ENCODE data around the gene MED12L. TPM values are rescaled to one million over a fixed set of nuclear protein-coding genes. Genes with fewer than 3 reads are reported as not detected.
A peak's percentile ranks its signal among the peaks of the same experiment; 100 is the strongest.
"Not testable (repeated sequence)": the region's sequence is repeated elsewhere in the genome, so short reads cannot be mapped to it uniquely, and the experiment has no call there.

The MED12L gene
- total and polyA plus RNA-seq, 5 donors = 0.25 to 1.2 (median 0.71) TPM

DNA sequence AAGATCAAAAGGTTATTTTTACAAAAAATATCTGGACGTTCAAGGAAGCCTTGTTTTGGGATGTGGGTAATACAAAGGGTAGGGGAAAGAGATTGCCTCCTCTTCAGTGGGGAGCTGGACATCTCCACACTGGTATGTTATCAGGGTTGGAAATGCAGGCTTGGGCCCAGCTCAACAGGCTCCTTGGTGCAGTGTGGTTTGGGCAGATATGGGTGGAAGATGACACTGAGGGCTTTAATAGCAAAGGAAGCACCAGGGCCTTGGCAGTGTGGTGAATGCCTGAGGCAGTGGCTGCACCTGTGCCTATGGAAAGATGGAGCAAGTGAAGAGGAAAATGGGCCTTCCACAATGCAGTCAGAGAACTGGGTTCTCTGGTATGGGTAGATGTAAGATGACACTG is 11.2 kb upstream of the MED12L start:
- Histone ChIP-seq H3K27me3 (ENCODE audit: control insufficient read depth, insufficient read depth) (no peaks in the 10 kb centered on the region), H3K9me3 (ENCODE audit: control insufficient read depth, low read length) (no peaks in the 10 kb centered on the region), H3K4me3 (ENCODE audit: low read length) (no peak overlapping the region), H3K4me1 (ENCODE audit: control insufficient read depth, insufficient read depth, low read length) (no peaks in the 10 kb centered on the region), H3K27ac (ENCODE audit: low read length) (no peak overlapping the region)
- DNase-seq (no peak), ATAC-seq (no peak)
- 58% methylated on average over 1 of the region's 1 CpG for WGBS
- intact Hi-C loops (cut with DNase I) = no loop called here

DNA sequence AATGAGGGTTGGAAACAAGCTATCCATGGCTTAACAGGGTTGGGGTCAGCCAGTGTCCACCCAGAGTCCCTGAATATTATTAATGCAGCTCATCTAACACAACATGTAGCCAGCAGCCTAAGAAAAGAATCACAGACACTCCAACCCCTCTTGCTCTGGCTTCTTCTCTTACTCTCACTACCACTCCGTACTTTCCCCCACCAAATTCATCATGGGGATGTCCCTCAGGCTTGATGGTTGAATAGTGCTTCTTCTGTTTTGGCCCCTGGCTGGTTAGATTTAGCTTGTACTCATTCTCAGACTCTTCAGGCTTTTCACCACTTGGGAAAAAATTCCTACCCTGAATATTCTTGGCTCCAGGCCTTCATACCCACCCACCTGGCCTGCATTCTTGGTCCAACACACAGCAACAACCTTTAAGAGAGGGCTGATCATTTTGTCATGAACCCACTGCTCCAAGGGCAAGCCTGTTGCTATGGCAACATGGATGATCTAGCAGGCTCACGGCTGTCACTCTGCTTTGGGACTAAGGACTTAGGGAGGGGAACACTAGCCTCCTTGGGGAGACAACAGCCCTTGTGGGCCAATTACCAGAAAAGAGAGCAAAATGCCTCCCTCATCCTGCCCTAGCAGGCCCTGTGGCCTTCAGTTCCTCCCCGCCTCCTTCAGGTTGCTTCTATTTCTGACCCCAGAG is 9.4 kb upstream of the MED12L start:
- Histone ChIP-seq H3K27me3 (ENCODE audit: control insufficient read depth, insufficient read depth) (no peaks in the 10 kb centered on the region), H3K9me3 (ENCODE audit: control insufficient read depth, low read length) (no peaks in the 10 kb centered on the region), H3K4me1 (ENCODE audit: control insufficient read depth, insufficient read depth, low read length) (no peaks in the 10 kb centered on the region), H3K4me3 (ENCODE audit: low read length) (no peak overlapping the region), H3K27ac (ENCODE audit: low read length) (no peak overlapping the region)
- DNase-seq (no peak), ATAC-seq (no peak)
- intact Hi-C loops (cut with DNase I) = no loop called here
- WGBS = 82% methylated on average over 3 of the region's 3 CpGs

DNA sequence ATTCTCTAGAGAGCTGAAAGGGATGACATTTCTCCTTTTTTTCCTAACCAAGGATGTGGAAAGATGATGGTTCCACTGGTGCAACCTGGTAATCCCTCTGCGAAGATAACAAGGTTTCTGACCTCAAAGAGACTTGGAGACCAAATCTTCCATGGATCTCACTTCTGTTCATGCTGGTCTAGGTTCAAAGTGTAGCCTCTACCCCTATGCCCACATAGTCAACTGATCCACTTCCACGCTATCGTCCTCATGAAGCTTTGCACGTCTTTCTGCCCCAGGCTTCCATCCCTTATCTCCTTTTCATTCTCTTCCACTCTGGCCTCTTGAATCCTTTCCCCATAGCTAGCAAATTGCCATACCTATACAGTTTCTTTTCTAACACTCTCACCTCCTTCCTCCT is 8.8 kb upstream of the MED12L start:
- no peak for DNase-seq
- H3K27ac ChIP-seq (ENCODE audit: low read length) = no peak overlapping the region
- no peaks in the 10 kb centered on the region for H3K27me3 ChIP-seq (ENCODE audit: control insufficient read depth, insufficient read depth)
- H3K9me3 ChIP-seq (ENCODE audit: control insufficient read depth, low read length) = no peaks in the 10 kb centered on the region
- H3K4me3 ChIP-seq (ENCODE audit: low read length) = no peak overlapping the region
- H3K4me1 ChIP-seq (ENCODE audit: control insufficient read depth, insufficient read depth, low read length) = no peaks in the 10 kb centered on the region
- no peak for ATAC-seq
- WGBS = 88% methylated on average over 4 of the region's 4 CpGs
- intact Hi-C loops (cut with DNase I) = no loop called here

DNA sequence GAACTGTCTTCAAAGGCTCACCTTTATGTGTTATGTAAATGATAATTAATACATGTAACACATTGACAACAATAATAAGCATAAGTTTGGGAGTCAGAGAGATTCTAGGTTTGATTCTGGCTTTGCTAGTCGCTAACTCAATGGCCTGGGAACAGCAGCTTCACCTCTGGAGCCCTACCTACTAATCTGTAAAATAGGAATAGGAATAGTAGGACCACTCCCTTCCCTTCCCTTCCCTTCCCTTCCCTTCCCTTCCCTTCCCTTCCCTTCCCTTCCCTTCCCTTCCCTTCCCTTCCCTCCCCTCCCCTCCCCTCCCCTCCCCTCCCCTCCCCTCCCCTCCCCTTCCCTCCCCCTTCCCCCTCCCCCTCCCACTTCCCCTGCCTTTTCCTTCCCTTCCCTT is 4.4 kb upstream of the MED12L start:
- ATAC-seq; H3K9me3 ChIP-seq (ENCODE audit: control insufficient read depth, low read length); H3K4me3 ChIP-seq (ENCODE audit: low read length); H3K4me1 ChIP-seq (ENCODE audit: control insufficient read depth, insufficient read depth, low read length); intact Hi-C loops (cut with DNase I); DNase-seq; H3K27ac ChIP-seq (ENCODE audit: low read length); H3K27me3 ChIP-seq (ENCODE audit: control insufficient read depth, insufficient read depth): not testable (repeated sequence)
- 90% methylated on average over 1 of the region's 1 CpG for WGBS

- DNase-seq (no peak), ATAC-seq (no peak)
- H3K4me1 ChIP-seq (ENCODE audit: control insufficient read depth, insufficient read depth, low read length) = no peaks in the 10 kb centered on the region
- no peak overlapping the region for H3K4me3 ChIP-seq (ENCODE audit: low read length)
- intact Hi-C loops (cut with DNase I) = no loop called here
- 35% methylated on average over 5 of the region's 5 CpGs for WGBS
- no peak overlapping the region for H3K27ac ChIP-seq (ENCODE audit: low read length)
- no peaks in the 10 kb centered on the region for H3K27me3 ChIP-seq (ENCODE audit: control insufficient read depth, insufficient read depth)
- H3K9me3 ChIP-seq (ENCODE audit: control insufficient read depth, low read length) = no peaks in the 10 kb centered on the region
Measured at GRCh38 chr3:151082880-151083838, 2.3 kb upstream of the MED12L start.

GRCh38 chr3:151084893-151085226 is 604 bp upstream of the MED12L start:
- WGBS = 39% methylated on average over 14 of the region's 14 CpGs

DNA sequence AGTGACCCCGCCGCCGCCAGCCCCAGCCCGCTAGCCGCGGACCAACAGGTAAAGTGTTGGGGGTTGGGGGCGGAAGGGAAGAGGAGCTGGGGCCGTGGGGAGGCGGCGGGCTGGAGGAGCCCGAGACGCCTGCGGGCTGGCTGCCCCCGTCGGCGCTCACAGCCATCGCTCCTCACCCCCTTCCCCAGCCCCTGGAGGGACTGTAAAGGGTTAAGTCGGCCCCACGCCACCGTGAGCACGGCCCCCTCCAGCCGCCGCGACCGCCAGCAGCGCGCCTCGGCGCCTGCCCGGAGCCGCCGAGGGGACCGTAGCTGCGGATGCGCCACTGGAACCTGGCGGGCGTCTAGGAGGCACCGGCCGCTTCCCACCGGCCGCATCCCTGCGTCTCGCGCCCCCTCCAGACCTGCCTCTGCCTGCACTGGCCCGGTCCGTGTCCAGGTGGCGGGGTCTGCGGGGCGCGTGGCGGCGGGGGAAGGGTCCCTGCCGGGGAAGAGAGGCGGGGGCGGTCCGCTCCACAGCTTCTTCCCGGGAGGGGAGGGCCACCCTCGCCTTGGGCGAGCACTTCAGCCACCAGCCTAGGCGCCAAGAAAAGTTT is 522 bp downstream of the MED12L start:
- no peaks in the 10 kb centered on the region for H3K27me3 ChIP-seq (ENCODE audit: control insufficient read depth, insufficient read depth)

More at GRCh38 chr3:151084893-151085226, 604 bp upstream of the MED12L start:
- no peak overlapping the region for H3K27ac ChIP-seq (ENCODE audit: low read length)
- H3K27me3 ChIP-seq (ENCODE audit: control insufficient read depth, insufficient read depth) = no peaks in the 10 kb centered on the region
- no peak for DNase-seq
- intact Hi-C loops (cut with DNase I) = no loop called here
- no peaks in the 10 kb centered on the region for H3K9me3 ChIP-seq (ENCODE audit: control insufficient read depth, low read length)
- peak overlapping the region; percentile 93 for H3K4me3 ChIP-seq (ENCODE audit: low read length)
- no peaks in the 10 kb centered on the region for H3K4me1 ChIP-seq (ENCODE audit: control insufficient read depth, insufficient read depth, low read length)
- ATAC-seq = no peak

DNA sequence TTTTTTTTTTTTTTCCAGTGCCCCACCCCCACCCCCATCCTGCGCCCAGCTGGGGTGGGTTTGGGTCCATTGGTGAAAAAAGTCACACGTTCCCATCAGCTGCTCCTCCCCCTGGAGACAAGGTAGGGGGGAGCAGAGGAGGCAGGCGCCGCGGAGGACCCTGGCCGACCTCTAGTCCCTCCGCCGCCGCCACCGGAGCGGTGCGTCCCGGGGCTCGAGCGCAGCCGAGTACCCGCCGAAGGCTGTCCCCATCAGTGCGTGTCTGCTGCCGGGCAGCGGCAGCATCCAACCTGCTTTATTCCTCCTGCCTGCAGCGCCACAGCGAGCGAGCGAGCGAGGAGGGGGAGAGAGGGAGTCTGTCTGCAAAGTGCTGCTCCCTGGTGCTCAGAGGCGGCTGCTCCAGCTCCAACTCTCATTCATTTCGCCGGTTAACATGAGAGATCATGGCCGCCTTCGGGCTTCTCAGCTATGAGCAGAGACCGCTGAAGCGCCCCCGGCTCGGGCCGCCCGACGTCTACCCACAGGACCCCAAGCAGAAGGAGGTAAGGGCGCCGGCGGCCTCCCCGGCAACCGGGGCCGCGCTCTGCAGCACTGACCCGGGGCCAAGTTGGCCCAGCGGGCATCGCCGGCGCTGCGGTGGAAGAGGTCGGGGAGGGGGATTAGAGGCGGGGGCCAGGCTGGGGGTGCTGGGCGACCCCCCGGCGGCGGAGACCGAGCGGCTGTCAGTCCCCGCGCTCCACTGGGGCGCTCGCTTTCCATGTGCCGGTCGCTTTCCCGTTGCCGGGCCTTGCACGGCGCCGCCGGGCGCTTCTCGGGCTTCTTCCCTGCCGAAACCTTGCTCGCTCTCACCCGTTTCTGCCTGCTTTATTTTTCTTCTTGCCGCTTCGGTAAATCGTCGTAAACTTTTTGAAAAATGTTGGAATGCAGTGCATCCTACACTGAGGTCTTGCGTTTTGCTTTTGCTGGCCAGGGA is 1.3 kb downstream of the MED12L start:
- Histone ChIP-seq H3K9me3 (ENCODE audit: control insufficient read depth, low read length) (no peaks in the 10 kb centered on the region), H3K4me3 (ENCODE audit: low read length) (peak overlapping the region; percentile 93), H3K27me3 (ENCODE audit: control insufficient read depth, insufficient read depth) (no peaks in the 10 kb centered on the region), H3K4me1 (ENCODE audit: control insufficient read depth, insufficient read depth, low read length) (no peaks in the 10 kb centered on the region), H3K27ac (ENCODE audit: low read length) (no peak overlapping the region)
- intact Hi-C loops (cut with DNase I) = no loop called here
- ATAC-seq (peak; percentile 90 to 93), DNase-seq (peak; percentile 75 to 90 (median 85))
- 4% methylated on average over 81 of the region's 81 CpGs for WGBS

More for the DNA sequence above, 522 bp downstream of the MED12L start:
- WGBS = under 1% methylated on average over 60 of the region's 60 CpGs
- intact Hi-C loops (cut with DNase I) = no loop called here
- peak; percentile 15 to 66 (median 59) for DNase-seq
- peak overlapping the region; percentile 93 for H3K4me3 ChIP-seq (ENCODE audit: low read length)
- peak; percentile 19 to 47 for ATAC-seq
- H3K27ac ChIP-seq (ENCODE audit: low read length) = no peak overlapping the region
- no peaks in the 10 kb centered on the region for H3K9me3 ChIP-seq (ENCODE audit: control insufficient read depth, low read length)
- H3K4me1 ChIP-seq (ENCODE audit: control insufficient read depth, insufficient read depth, low read length) = no peaks in the 10 kb centered on the region

GRCh38 chr3:151087648-151088047 is 2.2 kb downstream of the MED12L start:
- DNase-seq = no peak
- Histone ChIP-seq H3K27me3 (ENCODE audit: control insufficient read depth, insufficient read depth) (no peaks in the 10 kb centered on the region), H3K9me3 (ENCODE audit: control insufficient read depth, low read length) (no peaks in the 10 kb centered on the region), H3K27ac (ENCODE audit: low read length) (no peak overlapping the region), H3K4me3 (ENCODE audit: low read length) (no peak overlapping the region), H3K4me1 (ENCODE audit: control insufficient read depth, insufficient read depth, low read length) (no peaks in the 10 kb centered on the region)
- intact Hi-C loops (cut with DNase I) = no loop called here
- 88% methylated on average over 2 of the region's 2 CpGs for WGBS
- no peak for ATAC-seq

DNA sequence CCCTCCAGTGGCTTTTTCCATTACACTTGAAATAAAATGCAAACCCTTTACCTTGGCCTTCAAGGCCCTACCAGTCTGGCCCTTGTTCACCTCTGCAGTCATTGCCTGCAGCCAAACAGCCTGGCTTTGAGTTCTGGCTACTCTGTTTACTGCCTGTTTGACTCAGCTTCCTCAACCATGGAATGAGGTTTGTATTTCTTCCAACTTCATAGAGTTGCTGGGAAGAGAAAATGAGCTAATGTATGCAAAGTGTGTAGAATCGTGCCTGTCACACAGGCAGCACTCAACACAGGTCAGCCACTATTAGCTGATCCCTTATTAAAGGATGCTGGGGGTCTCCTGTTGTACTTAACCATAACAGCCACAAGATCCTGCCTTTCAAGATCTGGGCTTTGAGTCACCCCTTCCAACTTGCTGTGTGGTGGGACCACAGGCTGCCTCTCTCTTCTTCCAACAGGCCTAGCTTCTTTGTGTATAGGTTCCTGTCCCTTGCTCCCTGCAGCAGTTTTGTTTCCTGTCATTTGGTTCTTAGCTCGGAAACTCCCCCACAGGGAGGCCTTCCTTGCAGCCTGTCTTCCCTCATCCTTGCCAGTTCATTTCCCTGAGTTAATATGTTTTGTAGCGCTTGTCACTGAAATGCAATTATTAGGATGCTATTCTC is 6.4 kb downstream of the MED12L start:
- Histone ChIP-seq H3K27ac (ENCODE audit: low read length) (no peak overlapping the region), H3K9me3 (ENCODE audit: control insufficient read depth, low read length) (no peaks in the 10 kb centered on the region), H3K4me1 (ENCODE audit: control insufficient read depth, insufficient read depth, low read length) (no peaks in the 10 kb centered on the region), H3K27me3 (ENCODE audit: control insufficient read depth, insufficient read depth) (no peaks in the 10 kb centered on the region), H3K4me3 (ENCODE audit: low read length) (no peak overlapping the region)
- intact Hi-C loops (cut with DNase I) = no loop called here
- ATAC-seq (no peak), DNase-seq (no peak)
- WGBS = 70% methylated on average over 3 of the region's 3 CpGs

Data from right cardiac atrium (tissue), 5 donors.